SK-N-SH (cell line): ENCODE data around the gene CA5A. TPM values are rescaled to one million over a fixed set of nuclear protein-coding genes. Genes with fewer than 3 reads are reported as not detected.

Experiments used
- CTCF ChIA-PET: fragments of 300-600, 350-600 bp; formaldehyde crosslinking; extraction: SDS; loops from one replicate; lab custom pipeline; 2021; lab: Yijun Ruan, JAX
- POLR2A ChIA-PET: fragments of 350-600 bp; sonication (Branson Sonifier 250); formaldehyde crosslinking; extraction: SDS; loops from one replicate; lab custom pipeline; 2020; ENCODE audit warnings: antibody characterized with exemption, inconsistent platforms; lab: Yijun Ruan, JAX
- DNase-seq: peaks from one replicate; pipeline ENCODE4 v3.0.0; 2012
- H2AFZ ChIP-seq: fragments of 200-600 bp; sonication (generic); 2 replicates; pipeline ENCODE4 v1.8.1; 2016; ENCODE audit warnings: antibody characterized with exemption, mild to moderate bottlenecking, low read depth
- H3F3A ChIP-seq: fragments of 200-600 bp; sonication (generic); replicated peaks from 2 replicates; pipeline ENCODE3; 2016; ENCODE audit warnings: antibody characterized with exemption, mild to moderate bottlenecking; ENCODE audit not compliant: insufficient read depth
- H3K27ac ChIP-seq, 2 experiments: fragments of 200-500 bp in 1 of 2; fragments of 200-600 bp in 1 of 2; sonication (Bioruptor generic) in 1 of 2; sonication (generic), shearing (Covaris generic) in 1 of 2; 2 replicates each; pipeline versions ENCODE4 v1.5.1 to v1.6.1; 2014 to 2016; ENCODE audit warnings: low read depth in 2 of 2, inconsistent platforms in 1 of 2, low read length in 1 of 2, mild to moderate bottlenecking in 1 of 2, mixed read lengths in 1 of 2
- H3K27me3 ChIP-seq: fragments of 200-600 bp; sonication (generic), shearing (Covaris generic); 2 replicates; pipeline ENCODE4 v1.6.1; 2016; ENCODE audit warnings: mixed run types; ENCODE audit not compliant: insufficient read depth
- H3K36me3 ChIP-seq, 2 experiments: fragments of 200-500 bp in 1 of 2; fragments of 200-600 bp in 1 of 2; sonication (Bioruptor generic) in 1 of 2; sonication (generic) in 1 of 2; replicated peaks in 1 of 2; 2 replicates each; pipeline versions ENCODE3 to v1.5.1; 2014 to 2016; ENCODE audit warnings: low read length in 1 of 2, mild to moderate bottlenecking in 1 of 2; ENCODE audit not compliant: insufficient read depth in 2 of 2, control insufficient read depth in 1 of 2
- H3K4me1 ChIP-seq, 2 experiments: fragments of 200-500 bp in 1 of 2; fragments of 200-600 bp in 1 of 2; sonication (Bioruptor generic) in 1 of 2; sonication (generic), shearing (Covaris generic) in 1 of 2; 2 replicates each; pipeline versions ENCODE4 v1.5.1 to v1.6.1; 2014 to 2016; ENCODE audit warnings: low read depth in 1 of 2, low read length in 1 of 2, mixed run types in 1 of 2; ENCODE audit not compliant: insufficient read depth in 2 of 2, control insufficient read depth in 1 of 2
- H3K4me2 ChIP-seq: fragments of 200-600 bp; sonication (generic), shearing (Covaris generic); 2 replicates; pipeline ENCODE4 v1.6.1; 2017; ENCODE audit warnings: mixed run types
- H3K4me3 ChIP-seq, 2 experiments: fragments of 200-500 bp in 1 of 2; fragments of 200-600 bp in 1 of 2; sonication (Bioruptor generic) in 1 of 2; sonication (generic), shearing (Covaris generic) in 1 of 2; 2 replicates each; pipeline versions ENCODE4 v1.5.1 to v1.8.1; 2014 to 2016; ENCODE audit warnings: low read depth in 2 of 2, inconsistent platforms in 1 of 2, low read length in 1 of 2, mild to moderate bottlenecking in 1 of 2, mixed read lengths in 1 of 2, moderate library complexity in 1 of 2
- H3K79me2 ChIP-seq: fragments of 200-600 bp; sonication (generic); 2 replicates; pipeline ENCODE4 v1.8.1; 2017; ENCODE audit warnings: mild to moderate bottlenecking; ENCODE audit not compliant: insufficient read depth
- H3K9ac ChIP-seq: fragments of 200-600 bp; sonication (generic); 2 replicates; pipeline ENCODE4 v1.6.1; 2017; ENCODE audit warnings: mixed run types
- H3K9me2 ChIP-seq: fragments of 200-600 bp; sonication (generic); 2 replicates; pipeline ENCODE4 v1.6.1; 2017; ENCODE audit warnings: mixed run types
- H3K9me3 ChIP-seq: fragments of 200-600 bp; sonication (generic); 2 replicates; pipeline ENCODE4 v1.6.1; 2017; ENCODE audit warnings: mixed run types, mild to moderate bottlenecking, moderate library complexity
- H4K20me1 ChIP-seq: fragments of 200-600 bp; sonication (generic); 2 replicates; pipeline ENCODE4 v1.6.1; 2017; ENCODE audit warnings: mild to moderate bottlenecking, mixed run types; ENCODE audit not compliant: insufficient read depth
- CHD2 ChIP-seq: fragments of 150-350 bp; IDR thresholded peaks from 2 replicates; pipeline ENCODE4 v1.6.1; 2018; ENCODE audit warnings: low read length; ENCODE audit not compliant: partially characterized antibody
- EZH2phosphoT487 ChIP-seq: fragments of 200-600 bp; sonication (generic); IDR thresholded peaks from 2 replicates; pipeline ENCODE4 v1.6.1; 2017; ENCODE audit warnings: low read depth, mixed run types, mild to moderate bottlenecking, antibody characterized with exemption, moderate library complexity, borderline replicate concordance
- GABPA ChIP-seq: IDR thresholded peaks from 2 replicates; pipeline ENCODE4 v1.4.0; 2012; ENCODE audit warnings: low read depth, mild to moderate bottlenecking
- JUND ChIP-seq: IDR thresholded peaks from 2 replicates; pipeline ENCODE4 v1.4.0; 2012
- RCOR1 ChIP-seq: fragments of 150-350 bp; IDR thresholded peaks from 2 replicates; pipeline ENCODE4 v1.6.1; 2017; ENCODE audit warnings: antibody characterized with exemption, low read length
- SIN3A ChIP-seq: IDR thresholded peaks from 2 replicates; pipeline ENCODE4 v1.6.1; 2012; ENCODE audit warnings: low read depth, mild to moderate bottlenecking, low read length, moderate library complexity, borderline replicate concordance
- TCF12 ChIP-seq: IDR thresholded peaks from 2 replicates; pipeline ENCODE4 v1.4.0; 2012
- WGBS: methylation state at CpG from one replicate; pipeline ENCODE4 v1.1.6; 2017; ENCODE audit warnings: low lambda C conversion rate; 5-methylcytosine and 5-hydroxymethylcytosine counted together
- polyA plus RNA-seq, 3 experiments: library from polyadenylated mRNA; depleted of rRNA; stranded (reverse); fragments of >200 nt; gene quantifications; 2 replicates each; pipeline ENCODE4 v1.2.3, GENCODE V29; 2012
- TF ChIP-seq, protein P1 (sequence below): IDR thresholded peaks from 2 replicates; pipeline ENCODE4 v1.6.1; 2012; ENCODE audit warnings: mild to moderate bottlenecking, low read depth, low read length, moderate library complexity

CA5A gene
- polyA plus RNA-seq, 1 of the 3 experiments (the other 2 are of a cell fraction) = not detected

DNA sequence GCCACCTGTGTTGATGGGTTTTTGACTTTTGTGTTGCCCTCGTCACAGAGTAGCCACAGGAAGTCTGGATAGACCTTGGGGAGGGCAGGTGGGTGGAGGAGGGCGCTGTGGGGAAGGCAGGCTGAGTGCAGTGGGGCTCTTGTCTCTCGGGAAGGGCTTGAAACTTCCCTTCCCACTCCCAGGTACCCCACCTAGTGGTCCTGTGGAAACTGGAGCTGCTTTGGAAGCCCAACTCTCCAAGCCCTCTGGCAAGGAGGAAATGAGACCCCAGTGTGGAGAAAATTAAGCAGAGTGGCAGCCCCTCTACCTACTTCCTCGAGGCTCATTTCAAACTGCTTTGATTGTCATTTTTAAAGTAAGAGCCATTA lies 9.2 kb downstream of the CA5A start (continued):
- TF ChIP-seq EZH2phosphoT487 (no peak), GABPA (no peak), TCF12 (no peak), RCOR1 (no peak)

DNA sequence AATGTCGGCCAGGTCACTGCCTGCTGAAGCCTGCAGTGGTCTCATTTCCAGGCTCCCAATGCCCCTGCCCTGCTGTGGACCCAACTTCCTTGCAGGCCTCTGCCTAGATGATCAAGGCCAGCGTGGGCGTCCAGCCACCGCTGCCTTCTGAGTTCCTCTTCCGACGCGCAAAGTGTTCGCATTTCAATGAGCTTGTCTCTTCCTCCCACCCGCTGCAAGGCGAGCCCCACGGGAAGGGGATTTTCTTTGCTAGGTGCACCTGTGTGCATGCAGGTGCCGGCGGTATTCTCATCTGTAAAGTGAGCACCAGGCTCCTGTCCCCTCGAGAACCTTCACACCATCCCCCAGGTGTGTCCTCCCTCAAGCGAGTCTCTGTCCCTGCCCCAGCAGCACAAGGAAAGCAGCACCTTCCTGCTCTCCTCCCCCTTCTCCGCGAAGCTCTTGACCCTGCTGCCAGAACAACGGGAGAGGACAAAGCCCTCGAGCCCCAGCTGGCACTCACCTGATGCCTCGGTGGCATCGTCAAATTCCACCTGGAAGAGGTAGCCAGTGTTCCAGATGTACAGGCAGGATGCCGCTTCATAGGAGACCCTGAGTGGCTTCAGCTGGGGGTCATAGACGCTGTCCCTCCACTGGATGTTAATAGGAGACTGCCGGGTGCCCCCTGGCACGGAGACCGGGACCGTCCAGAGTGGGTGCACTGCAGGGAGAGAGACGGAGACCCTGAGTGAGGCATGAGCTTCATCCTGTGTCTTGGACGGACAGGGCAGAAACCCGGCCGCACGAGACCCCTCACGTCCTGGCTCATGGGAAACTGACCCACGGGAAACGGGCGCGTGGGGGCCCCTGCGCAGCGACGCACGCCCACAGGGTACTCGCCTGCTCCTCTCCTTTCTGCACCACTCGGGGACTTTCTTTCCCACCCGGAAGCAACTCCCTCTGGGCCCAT lies 9.8 kb downstream of the CA5A start:
- CTCF ChIA-PET = interaction anchor here (1.5 to 2.7 kb wide), 3 partner anchors 15 to 147 kb away, joined by 3 to 14 read pairs (median 4); no protein-coding TSS in a partner anchor
- Histone ChIP-seq H3K9me2 (no peaks in the 10 kb centered on the region), H3K36me3 (no peaks in the 10 kb centered on the region), H3K4me1 (peaks cover 0 to 14% of the 10 kb centered on the region in 2 experiments; a peak in 2 of 4 replicates), H3K4me3 (no peak overlapping the region), H3K9me3 (no peaks in the 10 kb centered on the region), H3K27ac (no peak overlapping the region), H3K79me2 (no peaks in the 10 kb centered on the region), H2AFZ (no peak overlapping the region), H3K4me2 (no peak overlapping the region), H3K27me3 (no peaks in the 10 kb centered on the region; the same call in 1 of the 2 replicates), H3K9ac (no peak overlapping the region), H4K20me1 (no peaks in the 10 kb centered on the region), H3F3A (no peaks in the 10 kb centered on the region)
- POLR2A ChIA-PET = no interaction called here
- 78% methylated on average over 39 of the region's 44 CpGs for WGBS
- DNase-seq = no peak
- TF ChIP-seq SIN3A (no peak), TCF12 (no peak), RCOR1 (no peak), EZH2phosphoT487 (no peak), CHD2 (no peak), JUND (no peak)
- TF ChIP-seq, protein P1, sequence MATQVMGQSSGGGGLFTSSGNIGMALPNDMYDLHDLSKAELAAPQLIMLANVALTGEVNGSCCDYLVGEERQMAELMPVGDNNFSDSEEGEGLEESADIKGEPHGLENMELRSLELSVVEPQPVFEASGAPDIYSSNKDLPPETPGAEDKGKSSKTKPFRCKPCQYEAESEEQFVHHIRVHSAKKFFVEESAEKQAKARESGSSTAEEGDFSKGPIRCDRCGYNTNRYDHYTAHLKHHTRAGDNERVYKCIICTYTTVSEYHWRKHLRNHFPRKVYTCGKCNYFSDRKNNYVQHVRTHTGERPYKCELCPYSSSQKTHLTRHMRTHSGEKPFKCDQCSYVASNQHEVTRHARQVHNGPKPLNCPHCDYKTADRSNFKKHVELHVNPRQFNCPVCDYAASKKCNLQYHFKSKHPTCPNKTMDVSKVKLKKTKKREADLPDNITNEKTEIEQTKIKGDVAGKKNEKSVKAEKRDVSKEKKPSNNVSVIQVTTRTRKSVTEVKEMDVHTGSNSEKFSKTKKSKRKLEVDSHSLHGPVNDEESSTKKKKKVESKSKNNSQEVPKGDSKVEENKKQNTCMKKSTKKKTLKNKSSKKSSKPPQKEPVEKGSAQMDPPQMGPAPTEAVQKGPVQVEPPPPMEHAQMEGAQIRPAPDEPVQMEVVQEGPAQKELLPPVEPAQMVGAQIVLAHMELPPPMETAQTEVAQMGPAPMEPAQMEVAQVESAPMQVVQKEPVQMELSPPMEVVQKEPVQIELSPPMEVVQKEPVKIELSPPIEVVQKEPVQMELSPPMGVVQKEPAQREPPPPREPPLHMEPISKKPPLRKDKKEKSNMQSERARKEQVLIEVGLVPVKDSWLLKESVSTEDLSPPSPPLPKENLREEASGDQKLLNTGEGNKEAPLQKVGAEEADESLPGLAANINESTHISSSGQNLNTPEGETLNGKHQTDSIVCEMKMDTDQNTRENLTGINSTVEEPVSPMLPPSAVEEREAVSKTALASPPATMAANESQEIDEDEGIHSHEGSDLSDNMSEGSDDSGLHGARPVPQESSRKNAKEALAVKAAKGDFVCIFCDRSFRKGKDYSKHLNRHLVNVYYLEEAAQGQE = no peak
